Measurements from ENCODE around the gene TRAF3IP1. TPM values are rescaled to one million over a fixed set of nuclear protein-coding genes. Genes with fewer than 3 reads are reported as not detected.
"Not testable (repeated sequence)": the region's sequence is repeated elsewhere in the genome, so short reads cannot be mapped to it uniquely, and the experiment has no call there.

The TRAF3IP1 gene
- total RNA-seq, 1 donor from 2014 or later = 12.7 TPM

DNA sequence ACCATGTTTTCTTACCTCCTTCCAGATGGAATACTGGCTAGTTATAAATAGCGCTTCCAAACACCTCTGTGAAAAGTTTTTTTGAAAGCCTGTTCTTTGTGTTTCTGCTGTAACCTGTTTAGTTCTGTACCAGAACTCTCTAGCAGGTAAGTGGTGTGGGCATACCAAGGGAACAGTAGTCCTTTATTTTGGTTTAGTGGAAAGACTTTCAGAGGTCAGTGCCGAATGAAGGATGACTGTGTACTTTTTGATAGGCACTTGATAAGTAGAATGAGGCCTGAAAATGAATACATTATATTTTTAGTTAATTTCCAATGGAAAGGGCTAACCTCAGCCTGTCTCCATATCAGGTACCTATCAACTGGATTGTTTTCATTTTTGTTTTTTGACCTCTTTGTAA lies 78.8 kb downstream of the TRAF3IP1 start:
- no peaks in the 10 kb centered on the region for H3K4me1 Mint-ChIP-seq
- no peak for DNase-seq
- H3K9me3 Mint-ChIP-seq = no peaks in the 10 kb centered on the region
- no peaks in the 10 kb centered on the region for H3K27me3 Mint-ChIP-seq
- H3K27ac Mint-ChIP-seq = no peak overlapping the region
- H3K4me3 Mint-ChIP-seq = no peak overlapping the region
- intact Hi-C loops (cut with micrococcal nuclease) = no loop called here
- no peaks in the 10 kb centered on the region for H3K36me3 Mint-ChIP-seq (ENCODE audit: low read depth)

DNA sequence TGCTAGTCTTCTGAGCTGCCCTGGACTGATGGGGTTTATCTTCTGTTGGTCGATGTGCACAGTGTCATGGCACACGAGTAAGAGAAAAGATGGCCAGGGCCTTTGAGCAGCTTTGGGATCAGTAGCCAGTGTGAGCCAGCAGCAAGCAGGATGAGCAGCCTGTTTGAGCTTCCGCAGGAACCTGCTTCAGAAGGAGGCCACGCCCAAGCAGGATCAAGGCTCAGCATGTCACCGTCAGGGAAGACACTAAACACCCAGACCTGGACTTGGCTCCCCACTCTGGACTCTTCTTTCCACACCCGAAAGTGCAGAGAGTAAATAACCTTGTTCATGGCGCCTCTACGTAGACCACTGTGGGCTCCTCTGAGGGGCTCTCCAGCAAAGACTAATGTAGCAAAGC lies 81.2 kb downstream of the TRAF3IP1 start:
- no peak overlapping the region for H3K27ac Mint-ChIP-seq
- no peaks in the 10 kb centered on the region for H3K27me3 Mint-ChIP-seq
- intact Hi-C loops (cut with micrococcal nuclease) = no loop called here
- no peak overlapping the region for H3K4me3 Mint-ChIP-seq
- no peaks in the 10 kb centered on the region for H3K36me3 Mint-ChIP-seq (ENCODE audit: low read depth)
- H3K4me1 Mint-ChIP-seq = no peaks in the 10 kb centered on the region
- DNase-seq = no peak
- H3K9me3 Mint-ChIP-seq = no peaks in the 10 kb centered on the region

DNA sequence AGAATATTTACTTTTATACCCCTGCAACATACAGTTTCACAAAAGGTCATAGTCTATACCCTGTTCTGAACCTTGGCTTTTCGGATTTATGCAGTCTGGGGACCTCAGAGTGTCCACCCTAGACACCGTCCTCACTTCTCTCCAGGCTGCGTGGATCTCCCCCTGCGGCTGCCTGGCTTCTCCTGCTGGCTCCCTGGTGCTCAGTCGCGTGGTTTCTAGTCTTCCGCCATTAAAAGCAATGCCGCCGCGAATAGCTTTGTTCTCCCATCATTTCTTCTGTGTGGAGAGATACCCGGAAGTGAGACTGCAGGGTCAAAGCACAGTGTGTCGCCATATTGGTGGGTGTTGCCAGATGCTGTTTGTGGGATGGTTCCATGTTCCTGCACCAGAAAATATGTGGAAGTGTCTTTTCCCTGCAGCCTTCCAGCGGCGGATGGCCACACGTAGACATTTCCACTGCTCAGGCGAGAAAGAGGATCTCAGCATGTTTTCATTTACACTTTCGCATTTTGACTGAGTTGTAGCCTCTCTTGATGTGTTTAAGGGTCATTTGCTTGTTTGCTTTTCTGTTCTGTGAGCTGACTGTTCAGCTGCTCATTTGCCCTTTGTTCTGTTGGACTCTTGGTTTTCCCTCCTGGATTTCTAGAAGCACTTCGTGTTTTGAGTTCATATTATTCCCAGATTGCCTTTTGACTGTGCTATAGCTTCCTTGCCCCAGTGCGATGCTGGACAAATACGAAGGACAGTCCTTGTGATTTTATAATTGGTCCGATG lies 83.5 kb downstream of the TRAF3IP1 start:
- DNase-seq = no peak
- Mint-ChIP-seq H3K27me3 (no peaks in the 10 kb centered on the region), H3K36me3 (ENCODE audit: low read depth) (no peaks in the 10 kb centered on the region), H3K4me1 (no peaks in the 10 kb centered on the region), H3K9me3 (no peaks in the 10 kb centered on the region), H3K27ac (no peak overlapping the region), H3K4me3 (no peak overlapping the region)
- intact Hi-C loops (cut with micrococcal nuclease) = no loop called here

DNA sequence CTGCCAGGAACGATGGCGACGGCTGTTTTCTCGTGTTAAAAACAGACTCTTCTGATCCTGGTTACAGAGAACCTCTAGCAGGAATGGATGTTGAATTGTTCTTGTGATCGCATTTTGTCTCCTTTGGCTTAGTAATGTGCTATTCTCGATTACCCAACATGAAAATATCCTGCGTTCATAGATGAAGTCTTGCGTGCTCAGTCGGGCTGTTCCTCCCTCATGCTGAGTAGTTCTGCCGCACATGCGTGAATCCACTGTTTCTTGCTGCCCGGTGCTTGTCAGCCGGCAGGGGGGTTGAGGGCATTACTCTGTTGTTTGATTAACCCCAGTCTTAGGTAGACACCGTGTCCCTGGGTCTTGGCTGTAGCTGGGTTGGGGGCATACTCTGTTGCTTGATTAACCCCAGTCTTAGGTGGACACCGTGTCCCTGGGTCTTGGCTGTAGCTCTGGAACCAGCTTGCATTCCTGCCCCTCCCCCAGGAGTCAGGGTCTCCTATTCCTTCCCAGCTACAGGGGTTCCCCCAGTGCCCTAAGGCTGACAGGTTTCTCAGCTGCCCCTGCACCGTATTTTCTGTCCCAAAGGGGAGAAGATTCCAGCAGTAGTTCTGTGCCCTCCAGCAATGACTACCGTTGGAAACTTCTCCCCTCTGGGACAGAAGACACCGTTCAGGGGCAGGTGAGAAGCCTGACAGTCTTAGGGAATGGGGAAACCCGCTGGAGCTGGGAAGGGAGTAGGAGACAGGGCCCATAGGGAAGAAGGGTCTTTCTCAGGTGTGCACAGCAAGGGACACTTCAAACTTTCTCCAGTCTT lies 84.3 kb downstream of the TRAF3IP1 start:
- Mint-ChIP-seq H3K9me3 (no peaks in the 10 kb centered on the region), H3K27ac (no peak overlapping the region), H3K4me3 (no peak overlapping the region), H3K4me1 (no peaks in the 10 kb centered on the region), H3K36me3 (ENCODE audit: low read depth) (no peaks in the 10 kb centered on the region), H3K27me3 (no peaks in the 10 kb centered on the region)
- no peak for DNase-seq
- intact Hi-C loops (cut with micrococcal nuclease) = no loop called here

DNA sequence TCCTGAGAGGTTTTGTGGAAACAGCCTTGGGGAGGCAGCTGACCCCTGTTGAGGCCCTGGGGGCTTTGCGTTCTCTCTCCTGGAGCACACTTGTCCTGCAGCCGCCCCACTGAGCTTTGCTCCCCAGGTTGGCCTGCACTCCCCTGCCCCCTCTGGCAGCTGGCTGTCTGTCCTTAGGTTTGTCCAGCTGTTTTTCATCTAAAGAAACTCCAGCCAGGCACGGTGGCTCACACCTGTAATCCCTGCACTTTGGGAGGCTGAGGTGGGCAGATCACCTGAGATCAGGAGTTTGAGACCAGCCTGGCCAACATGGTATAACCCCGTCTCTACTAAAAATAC lies 84.9 kb downstream of the TRAF3IP1 start:
- intact Hi-C loops (cut with micrococcal nuclease); H3K4me3 Mint-ChIP-seq; H3K27me3 Mint-ChIP-seq; DNase-seq; H3K9me3 Mint-ChIP-seq; H3K4me1 Mint-ChIP-seq; H3K27ac Mint-ChIP-seq; H3K36me3 Mint-ChIP-seq (ENCODE audit: low read depth): not testable (repeated sequence)

DNA sequence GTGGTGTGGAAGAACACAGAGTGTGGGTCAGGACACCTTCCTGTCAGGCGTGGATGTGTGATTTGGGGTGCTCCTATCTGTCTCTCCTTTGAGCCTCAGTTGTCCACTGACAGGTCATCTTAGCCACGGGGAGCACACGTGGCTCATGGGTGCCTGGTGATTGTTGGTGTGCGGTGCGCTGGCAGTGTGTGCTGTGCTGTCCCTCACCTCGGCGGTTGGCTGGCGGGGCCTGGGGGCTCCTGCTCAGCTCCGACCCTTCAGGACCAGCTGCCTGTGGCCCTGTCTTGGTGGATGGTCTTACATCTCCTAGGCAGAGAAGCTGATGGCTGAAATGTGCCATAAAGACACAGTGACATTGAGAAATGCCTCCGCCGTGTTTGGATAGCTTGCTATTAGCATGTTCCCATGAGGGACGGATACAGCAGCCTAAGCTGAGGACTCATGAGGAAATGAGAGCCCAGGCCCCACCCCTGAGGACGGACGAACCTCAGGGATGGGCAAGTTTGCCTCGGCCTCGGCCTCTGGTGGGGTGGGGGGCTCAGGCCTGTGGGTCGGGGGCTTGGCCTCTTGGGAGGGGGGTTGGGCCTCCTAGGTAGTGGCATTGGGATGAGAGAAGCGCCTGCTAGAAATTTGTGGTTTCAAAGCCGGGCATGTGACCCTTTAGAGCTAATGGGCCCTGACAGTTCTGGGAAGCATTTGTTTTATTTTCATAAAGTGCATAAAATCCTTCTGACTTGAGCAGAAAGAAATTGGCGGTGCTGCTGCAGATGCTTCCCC lies 86.1 kb downstream of the TRAF3IP1 start:
- Mint-ChIP-seq H3K4me3 (no peak overlapping the region), H3K36me3 (ENCODE audit: low read depth) (no peaks in the 10 kb centered on the region), H3K4me1 (no peaks in the 10 kb centered on the region), H3K9me3 (no peaks in the 10 kb centered on the region), H3K27me3 (no peaks in the 10 kb centered on the region), H3K27ac (no peak overlapping the region)
- intact Hi-C loops (cut with micrococcal nuclease) = no loop called here
- DNase-seq = no peak

DNA sequence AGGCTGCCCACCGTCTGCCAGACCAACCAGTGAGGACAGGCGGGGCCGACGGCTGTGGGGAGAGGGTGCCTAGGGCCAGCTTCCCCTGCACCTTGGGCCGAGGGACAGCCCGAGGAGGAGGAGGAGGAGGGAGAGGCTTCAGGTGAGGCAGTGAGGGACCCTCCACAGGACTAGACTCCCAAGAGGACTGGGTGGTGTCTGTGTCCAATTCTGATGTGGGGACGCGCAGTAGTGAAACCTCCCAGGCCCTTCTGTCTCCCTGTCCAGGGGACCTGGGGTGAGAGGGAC lies 86.6 kb downstream of the TRAF3IP1 start:
- Mint-ChIP-seq H3K27ac (no peak overlapping the region), H3K4me1 (no peaks in the 10 kb centered on the region), H3K36me3 (ENCODE audit: low read depth) (no peaks in the 10 kb centered on the region), H3K27me3 (no peaks in the 10 kb centered on the region), H3K4me3 (no peak overlapping the region), H3K9me3 (no peaks in the 10 kb centered on the region)
- intact Hi-C loops (cut with micrococcal nuclease) = no loop called here
- no peak for DNase-seq

DNA sequence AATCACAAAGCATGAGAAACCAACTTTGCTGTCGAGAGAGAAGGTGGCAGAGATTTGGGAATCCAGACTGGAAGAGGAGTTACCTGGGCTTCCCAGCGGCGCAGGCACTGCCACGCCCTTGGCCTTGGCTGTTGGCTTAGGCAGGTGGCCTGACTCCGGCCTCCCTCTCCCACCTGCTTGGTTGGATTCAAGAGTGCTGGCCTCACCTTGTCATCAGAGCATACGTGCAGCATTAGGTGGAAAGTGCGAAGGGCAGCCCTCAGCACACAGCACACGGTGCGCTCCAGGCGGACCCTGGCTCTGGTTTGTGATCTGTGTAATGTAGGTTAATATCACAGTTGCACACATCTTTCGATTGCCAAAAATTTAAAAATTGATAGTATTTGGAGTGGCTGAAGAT lies 87.2 kb downstream of the TRAF3IP1 start:
- Mint-ChIP-seq H3K4me3 (no peak overlapping the region), H3K27me3 (no peaks in the 10 kb centered on the region), H3K4me1 (no peaks in the 10 kb centered on the region), H3K9me3 (no peaks in the 10 kb centered on the region), H3K27ac (no peak overlapping the region), H3K36me3 (ENCODE audit: low read depth) (no peaks in the 10 kb centered on the region)
- no peak for DNase-seq
- intact Hi-C loops (cut with micrococcal nuclease) = no loop called here

DNA sequence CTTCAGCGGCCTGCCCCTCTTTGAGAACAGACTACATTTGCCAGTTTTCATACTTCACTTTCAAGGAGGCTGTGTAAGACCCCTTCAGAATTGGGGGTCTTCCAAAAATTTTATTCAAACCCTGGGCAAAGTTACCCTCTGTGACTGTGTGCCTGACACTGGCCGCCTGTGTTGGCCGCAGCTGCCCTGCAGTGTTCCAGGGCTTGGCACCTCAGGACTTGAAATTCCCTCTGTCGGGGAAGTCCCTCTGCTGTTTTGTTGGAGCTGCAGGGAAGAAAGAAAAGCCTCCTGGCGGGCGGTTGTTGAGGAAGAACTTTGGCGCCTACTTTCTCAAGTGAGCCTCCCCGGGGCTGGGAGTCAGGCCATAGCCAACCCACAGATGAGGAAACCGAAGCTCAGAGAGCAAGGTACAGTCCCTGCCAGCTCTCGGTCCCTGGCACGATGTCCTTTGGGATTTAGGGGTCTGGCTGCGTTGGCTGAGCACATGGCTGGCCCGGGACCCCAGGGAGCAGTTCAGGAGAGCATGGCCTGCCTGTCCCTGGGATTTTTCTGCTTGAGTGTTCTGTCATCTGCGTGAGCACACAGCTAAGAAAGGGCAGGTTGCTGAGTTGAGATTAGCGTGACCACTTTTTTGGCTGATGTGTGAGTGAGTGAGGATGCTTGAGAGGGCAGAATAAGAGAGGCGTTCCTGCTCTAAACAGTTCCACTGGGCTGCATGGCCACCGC lies 88.5 kb downstream of the TRAF3IP1 start:
- intact Hi-C loops (cut with micrococcal nuclease) = no loop called here
- DNase-seq = no peak
- H3K9me3 Mint-ChIP-seq = no peaks in the 10 kb centered on the region
- no peak overlapping the region for H3K4me3 Mint-ChIP-seq
- no peaks in the 10 kb centered on the region for H3K4me1 Mint-ChIP-seq
- no peaks in the 10 kb centered on the region for H3K27me3 Mint-ChIP-seq
- no peak overlapping the region for H3K27ac Mint-ChIP-seq
- no peaks in the 10 kb centered on the region for H3K36me3 Mint-ChIP-seq (ENCODE audit: low read depth)

DNA sequence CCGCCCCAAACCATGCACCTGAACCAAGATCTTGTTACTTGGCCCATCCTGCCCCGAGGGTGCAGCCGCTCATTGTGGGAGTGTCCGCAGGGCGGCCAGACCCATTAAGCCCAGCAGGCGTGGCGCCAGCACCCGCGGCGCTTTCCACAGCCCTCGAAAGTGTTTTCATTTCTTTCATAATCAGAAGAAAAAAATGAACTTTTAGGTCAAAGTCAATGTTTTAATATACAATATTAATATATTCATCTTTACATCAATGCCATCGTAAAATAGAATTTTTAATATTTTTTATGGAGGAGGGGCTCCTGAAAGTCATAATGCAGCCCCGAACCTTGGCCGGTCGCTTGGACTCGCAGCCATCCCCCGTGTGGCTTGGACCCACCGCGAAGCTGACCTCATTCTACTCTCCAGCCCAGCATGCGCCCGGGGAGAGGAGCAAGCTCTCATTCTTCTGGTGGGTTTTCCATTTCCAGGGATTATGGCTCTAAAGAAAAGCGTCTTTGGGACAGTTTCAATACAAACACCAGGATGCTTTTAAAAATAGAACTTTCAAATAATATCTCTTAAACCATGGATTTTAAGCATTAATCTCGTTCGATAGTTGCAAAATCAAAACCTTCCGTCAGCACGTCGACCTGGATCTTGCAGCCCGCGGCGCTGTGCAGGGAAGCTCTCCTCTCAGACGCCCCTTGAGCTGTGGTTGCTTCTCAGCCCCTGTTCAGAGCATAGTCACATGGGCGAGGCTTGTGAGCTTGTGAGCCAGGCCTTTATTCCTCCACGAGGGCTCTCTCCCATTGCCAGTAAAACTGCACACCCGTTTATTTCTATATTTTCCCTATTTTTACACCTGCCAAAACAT lies 89.3 kb downstream of the TRAF3IP1 start:
- no peaks in the 10 kb centered on the region for H3K36me3 Mint-ChIP-seq (ENCODE audit: low read depth)
- no peak overlapping the region for H3K4me3 Mint-ChIP-seq
- H3K4me1 Mint-ChIP-seq = no peaks in the 10 kb centered on the region
- H3K27me3 Mint-ChIP-seq = no peaks in the 10 kb centered on the region
- no peak overlapping the region for H3K27ac Mint-ChIP-seq
- no peak for DNase-seq
- no peaks in the 10 kb centered on the region for H3K9me3 Mint-ChIP-seq
- intact Hi-C loops (cut with micrococcal nuclease) = no loop called here

DNA sequence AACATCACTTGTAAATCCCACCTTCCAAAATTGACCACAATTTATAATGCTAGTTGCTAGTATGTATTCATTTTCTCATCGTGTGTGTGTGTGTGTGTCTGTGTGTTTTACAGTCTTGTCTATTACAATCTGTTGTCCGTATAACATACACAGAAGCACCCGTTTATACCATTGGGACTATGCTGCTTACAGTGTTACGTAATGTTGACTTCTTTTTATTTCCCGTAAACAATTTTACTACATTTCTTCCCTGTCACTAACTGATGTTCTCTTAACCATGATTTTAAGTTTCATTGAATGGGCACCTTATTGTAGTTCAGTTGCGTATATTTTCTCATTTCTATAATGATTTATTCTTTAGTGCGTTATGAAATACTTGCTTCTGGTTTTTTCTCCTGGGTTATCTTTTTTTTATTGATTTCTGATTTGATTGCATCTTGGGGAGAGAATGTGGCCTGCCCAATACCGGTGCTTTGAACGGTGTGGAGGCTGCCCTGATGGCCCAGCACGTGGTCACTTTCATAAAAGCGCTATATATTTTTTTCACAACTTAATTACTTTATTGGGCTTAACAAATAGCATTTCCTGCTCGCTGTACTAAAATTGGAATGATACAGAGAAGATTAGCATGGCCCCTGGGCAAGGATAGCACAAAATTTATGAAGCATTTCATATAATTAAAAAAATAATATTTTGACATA lies 91.9 kb downstream of the TRAF3IP1 start:
- Mint-ChIP-seq H3K27ac (no peak overlapping the region), H3K27me3 (peaks cover 2% of the 10 kb centered on the region), H3K4me1 (no peaks in the 10 kb centered on the region), H3K4me3 (no peak overlapping the region), H3K9me3 (peaks cover 16% of the 10 kb centered on the region), H3K36me3 (ENCODE audit: low read depth) (peaks cover 2% of the 10 kb centered on the region)
- intact Hi-C loops (cut with micrococcal nuclease) = no loop called here
- DNase-seq = no peak

DNA sequence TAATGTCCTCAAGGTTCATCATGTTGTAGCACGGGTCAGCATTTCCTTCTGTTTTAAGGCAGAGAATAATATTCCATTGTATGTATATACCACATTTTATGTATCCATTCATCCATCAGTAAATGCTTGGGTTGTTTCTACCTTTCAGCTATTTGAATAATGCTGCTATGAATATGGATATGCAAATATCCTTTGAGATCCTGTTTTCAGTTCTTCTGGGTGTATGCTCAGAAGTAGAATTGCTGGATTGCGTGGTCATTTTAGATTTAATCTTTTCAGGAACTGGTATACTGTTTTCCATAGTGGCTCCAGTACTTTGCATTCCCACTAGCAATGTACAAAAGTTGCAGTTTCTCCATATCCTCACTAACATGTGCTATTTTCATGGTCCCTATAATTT lies 93.0 kb downstream of the TRAF3IP1 start:
- Mint-ChIP-seq H3K27ac (no peak overlapping the region), H3K27me3 (peaks cover 2% of the 10 kb centered on the region), H3K4me1 (no peaks in the 10 kb centered on the region), H3K36me3 (ENCODE audit: low read depth) (peaks cover 2% of the 10 kb centered on the region), H3K9me3 (peaks cover 16% of the 10 kb centered on the region), H3K4me3 (no peak overlapping the region)
- DNase-seq = no peak
- intact Hi-C loops (cut with micrococcal nuclease) = no loop called here
